Measurements from ENCODE around the gene FAM107A. TPM values are rescaled to one million over a fixed set of nuclear protein-coding genes. Genes with fewer than 3 reads are reported as not detected.

Gene FAM107A
- total RNA-seq, 1 donor from 2014 or later = 0.63 TPM

- H3K27me3 ChIP-seq (ENCODE audit: control insufficient read depth, insufficient read depth, low read length) = peaks cover 15% of the 10 kb centered on the region
- TF ChIP-seq CTCF (IDR thresholded peaks at IDR 0.05; ENCODE audit: insufficient read depth, low read length, poor library complexity, severe bottlenecking) = no peak
- no peak overlapping the region for H3K4me3 ChIP-seq (ENCODE audit: low read depth, low read length)
- no peaks in the 10 kb centered on the region for H3K36me3 ChIP-seq (ENCODE audit: control insufficient read depth, insufficient read depth, low read length)
- no peak for DNase-seq (ENCODE audit: low read depth)
Measured at GRCh38 chr3:58603606-58604005, 26.4 kb upstream of the FAM107A start.

- no peak for TF ChIP-seq CTCF (IDR thresholded peaks at IDR 0.05; ENCODE audit: insufficient read depth, low read length, poor library complexity, severe bottlenecking)
- peaks cover 4% of the 10 kb centered on the region for H3K27me3 ChIP-seq (ENCODE audit: control insufficient read depth, insufficient read depth, low read length)
- DNase-seq (ENCODE audit: low read depth) = no peak
- no peak overlapping the region for H3K4me3 ChIP-seq (ENCODE audit: low read depth, low read length)
- no peaks in the 10 kb centered on the region for H3K36me3 ChIP-seq (ENCODE audit: control insufficient read depth, insufficient read depth, low read length)
Measured at GRCh38 chr3:58597770-58598310, 20.6 kb upstream of the FAM107A start.

- DNase-seq (ENCODE audit: low read depth) = no peak
- Histone ChIP-seq H3K4me3 (ENCODE audit: low read depth, low read length) (no peak overlapping the region), H3K36me3 (ENCODE audit: control insufficient read depth, insufficient read depth, low read length) (no peaks in the 10 kb centered on the region), H3K27me3 (ENCODE audit: control insufficient read depth, insufficient read depth, low read length) (peaks cover 4% of the 10 kb centered on the region)
- no peak for TF ChIP-seq CTCF (IDR thresholded peaks at IDR 0.05; ENCODE audit: insufficient read depth, low read length, poor library complexity, severe bottlenecking)
Measured at GRCh38 chr3:58596834-58597518, 19.8 kb upstream of the FAM107A start.

- DNase-seq (ENCODE audit: low read depth) = no peak
- TF ChIP-seq CTCF (IDR thresholded peaks at IDR 0.05; ENCODE audit: insufficient read depth, low read length, poor library complexity, severe bottlenecking) = no peak
- Histone ChIP-seq H3K4me3 (ENCODE audit: low read depth, low read length) (no peak overlapping the region), H3K36me3 (ENCODE audit: control insufficient read depth, insufficient read depth, low read length) (no peaks in the 10 kb centered on the region), H3K27me3 (ENCODE audit: control insufficient read depth, insufficient read depth, low read length) (peaks cover 2% of the 10 kb centered on the region)
Measured at GRCh38 chr3:58594117-58594516, 16.9 kb upstream of the FAM107A start.

- Histone ChIP-seq H3K36me3 (ENCODE audit: control insufficient read depth, insufficient read depth, low read length) (no peaks in the 10 kb centered on the region), H3K4me3 (ENCODE audit: low read depth, low read length) (no peak overlapping the region), H3K27me3 (ENCODE audit: control insufficient read depth, insufficient read depth, low read length) (peaks cover 13% of the 10 kb centered on the region)
- DNase-seq (ENCODE audit: low read depth) = no peak
- TF ChIP-seq CTCF (IDR thresholded peaks at IDR 0.05; ENCODE audit: insufficient read depth, low read length, poor library complexity, severe bottlenecking) = no peak
Measured at GRCh38 chr3:58591517-58592510, 14.6 kb upstream of the FAM107A start.
